HT1080 (cell line): Measurements from ENCODE around the gene BCR. TPM values are rescaled to one million over a fixed set of nuclear protein-coding genes. Genes with fewer than 3 reads are reported as not detected.

ENCODE experiments used
- DNase-seq: peaks from one replicate; pipeline ENCODE4 v3.0.0-alpha.2; 2015; ENCODE audit warnings: low read depth
- total RNA-seq: library from RNA; depleted of rRNA; stranded (reverse); fragments of >200 nt; shearing (Covaris generic); gene quantifications from 2 replicates; pipeline ENCODE4 v1.2.3, GENCODE V29; 2014

The BCR gene
- total RNA-seq, 1 experiment from 2014 or later: 26.5 TPM

GRCh38 chr22:23150762-23151161, 29.5 kb upstream of the BCR start:
- no peak for DNase-seq

DNA sequence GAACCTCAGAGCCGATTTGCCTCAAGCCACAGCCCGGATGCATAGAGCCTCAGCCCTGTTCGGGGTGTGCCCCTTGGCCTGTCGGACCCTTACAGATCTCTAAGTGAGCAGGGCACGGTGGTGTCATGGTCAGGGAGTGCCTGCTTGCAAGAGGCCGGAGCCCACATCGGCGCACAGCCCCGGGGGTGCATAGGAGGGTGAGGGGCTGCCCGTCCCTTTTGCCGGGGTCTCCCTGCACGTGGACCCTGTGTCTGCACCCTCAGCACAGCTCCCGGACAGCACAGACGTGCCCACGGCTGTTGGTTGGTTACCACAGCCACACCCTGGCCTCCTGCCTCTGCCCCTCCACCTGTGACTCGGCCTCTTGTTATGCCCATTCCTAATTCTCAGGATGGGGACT, 28.5 kb upstream of the BCR start:
- no peak for DNase-seq

GRCh38 chr22:23152238-23153114, 27.8 kb upstream of the BCR start:
- DNase-seq: no peak

DNA sequence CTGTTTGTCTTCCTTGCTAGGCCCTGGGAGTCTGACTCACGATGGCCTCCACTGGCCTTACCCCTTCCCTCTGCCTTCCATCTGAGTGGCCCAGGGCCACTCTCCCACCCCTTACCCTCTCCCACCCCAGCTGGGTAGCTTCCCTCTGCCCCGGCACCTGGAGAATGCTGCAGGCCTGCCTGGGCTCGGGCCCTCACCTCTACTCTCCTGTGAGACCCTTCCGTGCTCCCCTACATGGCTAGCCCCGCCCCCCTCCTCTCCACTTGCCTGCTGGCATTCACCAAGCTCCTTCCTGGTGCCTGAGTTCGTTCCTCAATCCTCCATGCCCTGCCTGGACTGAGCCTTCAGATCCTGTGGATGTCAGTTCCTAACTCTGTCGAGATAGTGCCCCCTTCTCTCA, 26.3 kb upstream of the BCR start:
- no peak for DNase-seq

DNA sequence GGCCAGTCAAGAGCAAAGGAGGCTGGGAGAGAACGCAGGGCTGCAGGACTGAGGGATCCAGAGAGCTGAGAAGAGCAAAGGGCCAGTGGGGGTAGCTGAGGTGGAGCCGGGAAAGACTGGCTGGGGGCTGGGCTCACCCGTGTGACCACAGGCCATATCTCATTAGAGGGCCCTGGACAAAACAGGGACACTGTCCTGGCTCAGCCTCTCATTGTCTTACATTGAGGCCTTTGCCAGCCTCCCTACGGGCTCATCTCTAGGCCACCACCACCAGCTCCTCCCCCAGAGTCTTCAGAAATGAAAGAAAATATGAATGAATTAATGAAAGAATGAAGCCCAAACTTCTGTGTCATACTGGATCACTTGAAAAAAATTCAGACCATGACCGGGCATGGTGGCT, 25.8 kb upstream of the BCR start:
- no peak for DNase-seq

- DNase-seq: no peak
Measured at GRCh38 chr22:23155143-23155542, 25.2 kb upstream of the BCR start.

DNA sequence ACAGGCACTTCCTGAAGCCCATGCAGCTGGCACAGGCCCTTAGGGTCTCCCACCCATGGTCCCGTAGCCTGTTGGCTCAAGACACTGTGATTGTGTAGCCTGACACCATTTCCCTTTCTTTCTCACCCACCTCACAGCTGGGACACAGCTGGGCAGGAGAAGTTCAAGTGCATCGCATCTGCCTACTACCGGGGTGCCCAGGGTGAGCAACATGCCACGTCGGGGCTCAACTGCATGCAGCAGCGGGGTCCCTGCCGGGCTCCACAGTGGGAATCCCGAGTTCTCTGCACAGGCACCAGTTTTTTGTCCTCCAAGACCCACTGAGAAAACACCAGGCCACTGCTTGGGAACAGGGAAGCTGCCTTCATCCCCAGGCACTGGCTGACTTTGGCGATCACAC, 24.5 kb upstream of the BCR start:
- DNase-seq: no peak

GRCh38 chr22:23156286-23156685, 24.0 kb upstream of the BCR start:
- no peak for DNase-seq

GRCh38 chr22:23157560-23158515, 22.5 kb upstream of the BCR start:
- no peak for DNase-seq

DNA sequence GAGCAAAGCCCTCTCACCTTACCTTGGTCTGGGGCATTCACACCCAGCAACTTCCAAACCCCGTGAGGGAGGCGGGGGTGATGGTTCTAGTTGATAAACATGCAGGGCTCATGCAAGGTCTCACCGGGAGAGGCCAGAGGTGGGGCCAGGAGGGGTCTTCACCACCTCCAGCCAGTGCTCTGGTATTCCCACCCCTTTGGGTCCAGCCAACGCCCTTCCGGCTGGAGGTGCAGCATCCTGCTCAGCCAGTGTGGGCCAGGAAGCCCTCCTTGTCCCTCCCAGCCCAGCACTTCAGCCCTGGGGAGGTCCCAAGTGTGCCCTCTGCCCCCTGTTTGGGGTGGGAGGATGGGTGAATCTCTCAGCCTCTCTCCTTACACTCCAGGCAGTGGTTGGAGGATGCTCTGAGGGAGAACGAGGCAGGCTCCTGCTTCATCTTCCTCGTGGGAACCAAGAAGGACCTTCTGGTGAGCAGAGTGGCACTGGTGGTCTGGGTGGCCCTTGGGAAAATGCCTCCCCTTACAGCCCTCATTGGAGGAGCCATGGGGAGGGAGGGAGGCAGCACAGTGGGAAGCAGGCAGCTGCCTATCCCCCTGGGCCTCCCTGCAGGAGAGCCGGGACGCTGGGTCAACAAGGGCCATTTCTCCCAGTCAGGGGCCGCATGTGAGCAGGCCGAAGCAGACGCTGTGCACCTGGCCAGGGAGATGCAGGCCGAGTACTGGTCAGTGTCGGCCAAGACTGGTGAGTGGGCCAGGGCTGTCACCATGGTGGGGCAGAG, 21.6 kb upstream of the BCR start:
- DNase-seq: no peak

DNA sequence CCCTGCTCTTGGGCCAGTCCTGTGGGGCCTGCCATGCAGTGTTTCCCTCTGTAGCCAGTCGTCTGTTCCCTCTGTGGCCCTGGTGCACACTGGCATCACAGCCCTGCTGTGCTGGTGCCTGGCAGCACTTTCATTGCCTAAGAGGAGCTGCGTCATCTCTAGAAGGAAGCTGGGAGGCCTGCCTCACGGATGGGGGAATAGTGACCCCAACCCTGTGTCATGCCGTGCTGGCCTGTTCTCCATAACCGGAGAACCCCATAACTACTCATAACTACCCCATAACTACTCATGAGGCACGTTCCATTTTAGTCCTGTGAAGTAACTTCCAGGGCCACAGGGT, 21.0 kb upstream of the BCR start:
- no peak for DNase-seq

DNA sequence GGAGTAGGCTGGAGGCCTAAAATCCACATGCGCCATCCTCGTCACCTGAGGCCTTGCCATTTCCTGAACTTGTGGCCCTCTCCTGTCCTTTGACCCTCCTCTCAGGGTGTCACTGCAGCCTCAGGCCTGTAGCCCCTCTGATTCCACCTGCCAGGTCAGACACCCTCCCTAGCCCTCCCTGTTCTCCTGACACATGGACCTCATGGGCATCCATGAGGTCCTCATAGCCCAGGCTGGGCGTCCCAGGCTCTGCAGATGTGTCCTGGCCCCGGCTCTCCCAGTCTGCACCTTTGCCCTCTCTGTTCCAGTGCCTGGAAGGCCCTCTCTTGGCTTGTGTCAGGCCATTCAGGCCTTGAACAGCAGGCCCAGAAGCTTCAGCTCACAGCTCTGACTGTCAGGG, 19.3 kb upstream of the BCR start:
- DNase-seq: no peak

- no peak for DNase-seq
Measured at GRCh38 chr22:23161574-23161973, 18.7 kb upstream of the BCR start.

DNA sequence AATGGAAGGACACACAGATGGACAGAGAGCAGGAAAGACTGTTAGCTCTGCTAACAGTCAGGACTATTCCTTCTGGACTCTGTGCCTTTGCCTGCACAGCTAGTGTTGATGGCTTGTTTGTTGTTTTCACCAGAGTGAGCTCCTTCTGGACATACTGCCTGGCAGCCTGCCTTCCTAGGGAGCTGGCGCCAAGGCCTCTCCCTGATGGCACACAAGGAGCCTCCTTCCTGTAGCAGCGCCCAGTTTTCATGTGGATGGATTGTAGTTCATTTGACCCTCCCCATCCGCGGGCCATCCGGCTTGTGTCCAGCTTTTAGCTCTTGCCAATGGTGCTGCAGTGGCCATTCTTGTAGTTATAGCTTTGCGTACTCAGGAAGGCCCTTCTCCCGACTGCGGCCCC, 16.6 kb upstream of the BCR start:
- no peak for DNase-seq

DNA sequence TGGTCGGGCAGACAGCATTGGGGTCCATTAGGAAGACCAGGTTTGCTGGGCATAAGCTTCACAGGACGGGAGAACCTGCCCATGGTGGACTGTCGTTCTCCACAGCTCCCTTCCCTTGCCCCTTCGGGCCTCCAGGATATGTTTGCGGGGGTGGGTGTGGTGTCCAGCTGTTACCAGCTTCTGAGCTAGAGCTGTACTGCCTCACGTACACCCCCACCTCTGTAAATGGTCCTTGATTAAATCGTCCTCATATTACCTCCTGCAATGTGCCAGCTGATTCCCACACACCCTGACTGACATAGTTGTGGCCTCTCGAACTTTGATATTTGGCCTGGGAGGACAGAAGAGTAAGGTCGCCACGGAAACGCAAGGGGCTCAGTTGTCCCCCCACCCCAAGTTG, 16.2 kb upstream of the BCR start:
- no peak for DNase-seq

- no peak for DNase-seq
Measured at GRCh38 chr22:23166042-23166831, 14.1 kb upstream of the BCR start.

GRCh38 chr22:23166841-23167616, 13.3 kb upstream of the BCR start:
- DNase-seq: no peak

GRCh38 chr22:23168391-23169042, 11.8 kb upstream of the BCR start:
- DNase-seq: no peak

DNA sequence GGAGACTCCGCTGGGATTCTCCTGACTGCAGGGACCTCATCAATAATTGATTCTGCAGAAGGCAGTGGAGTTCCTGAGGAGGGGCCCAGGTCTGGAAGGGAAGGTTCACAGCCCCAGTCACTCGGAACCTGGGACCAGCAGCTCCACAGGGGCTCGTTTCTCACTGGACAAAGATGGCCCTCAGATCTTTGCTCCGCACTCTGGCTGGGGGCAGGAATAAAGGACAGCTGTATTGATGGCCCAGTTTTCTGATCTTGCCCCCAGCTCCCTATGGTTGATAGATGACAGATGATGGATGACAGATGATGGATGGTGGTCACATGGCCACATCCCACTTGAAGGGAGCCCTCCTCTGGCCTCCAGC, 11.3 kb upstream of the BCR start:
- no peak for DNase-seq
